RWPE1 (cell line): ENCODE measurements around the gene MKLN1.

Experiments
- CTCF ChIA-PET: fragments of 350-600 bp; sonication (Branson Sonifier 250); formaldehyde crosslinking; extraction: SDS; loops from one replicate; lab custom pipeline; 2021; lab: Yijun Ruan, JAX
- POLR2A ChIA-PET: fragments of 400-600 bp; formaldehyde crosslinking; extraction: SDS; loops from one replicate; lab custom pipeline; 2020; ENCODE audit warnings: antibody characterized with exemption; ENCODE audit not compliant: low non-redundant PET; lab: Yijun Ruan, JAX
- DNase-seq: peaks from one replicate; pipeline ENCODE4 v3.0.0; 2012; ENCODE audit warnings: low spot score
- H3K27ac ChIP-seq: fragments of 450-650 bp; 2 replicates; pipeline ENCODE4 v1.5.1; 2017
- CTCF ChIP-seq: fragments of 450-650 bp; conservative IDR thresholded peaks from 2 replicates; pipeline ENCODE4 v1.5.1; 2017; ENCODE audit warnings: low read depth, mild to moderate bottlenecking

The MKLN1 gene

GRCh38 chr7:131391145-131391544 is 63.5 kb downstream of the MKLN1 start:
- CTCF ChIA-PET, result interaction anchor here (0.6 to 0.7 kb wide), 2 partner anchors 283 to 586 kb away, joined by 3 read pairs; no protein-coding TSS in a partner anchor
- POLR2A ChIA-PET, result no interaction called here
- H3K27ac ChIP-seq, result no peak overlapping the region
- no peak for DNase-seq
- no peak for TF ChIP-seq CTCF

- CTCF ChIA-PET, result no interaction called here
- no peak overlapping the region for H3K27ac ChIP-seq
- DNase-seq, result no peak
- no peak for TF ChIP-seq CTCF
- POLR2A ChIA-PET, result no interaction called here
Measured at GRCh38 chr7:131400681-131401176, 73.1 kb downstream of the MKLN1 start.

GRCh38 chr7:131401194-131401593 is 73.5 kb downstream of the MKLN1 start:
- CTCF ChIA-PET, result no interaction called here
- DNase-seq, result no peak
- no peak overlapping the region for H3K27ac ChIP-seq
- TF ChIP-seq CTCF, result no peak
- POLR2A ChIA-PET, result no interaction called here

- no peak for DNase-seq
- POLR2A ChIA-PET, result no interaction called here
- CTCF ChIA-PET, result no interaction called here
- TF ChIP-seq CTCF, result no peak
- H3K27ac ChIP-seq, result no peak overlapping the region
Measured at GRCh38 chr7:131403322-131403721, 75.6 kb downstream of the MKLN1 start.

- ChIA-PET POLR2A (no interaction called here), CTCF (no interaction called here)
- TF ChIP-seq CTCF, result no peak
Measured at GRCh38 chr7:131404226-131404911, 76.7 kb downstream of the MKLN1 start.

GRCh38 chr7:131409129-131409766 is 81.6 kb downstream of the MKLN1 start:
- H3K27ac ChIP-seq, result no peak overlapping the region
- ChIA-PET POLR2A (no interaction called here), CTCF (interaction anchor here (0.6 kb wide), 2 partner anchors 9 to 210 kb away, joined by 3 to 4 read pairs; no protein-coding TSS in a partner anchor)
- no peak for TF ChIP-seq CTCF
- no peak for DNase-seq

More at GRCh38 chr7:131404226-131404911, 76.7 kb downstream of the MKLN1 start:
- DNase-seq, result no peak
- no peak overlapping the region for H3K27ac ChIP-seq
